Left ventricle myocardium superior (tissue), 1 donor: Measurements from ENCODE around the gene GNGT2. TPM values are rescaled to one million over a fixed set of nuclear protein-coding genes. Genes with fewer than 3 reads are reported as not detected.

ENCODE experiments used
- total RNA-seq: library from RNA; stranded (reverse); fragmentation: NEBNext Ultra II Directional; extraction: Animal tissue kit (Norgen Biotek cat#: 25700); gene quantifications from one replicate; pipeline ENCODE4 v1.2.1, GENCODE V29; 2021
- donor health status: DM: no; HTN: yes; CAD: no; lungs with severe emphysema.

Gene GNGT2
- total RNA-seq, 1 donor from 2014 or later, result 1.2 TPM

Other genes starting within 250 kb of the GNGT2 start
- gene GIP, start 242.0 kb downstream of the GNGT2 start, total RNA-seq, result not detected
- gene IGF2BP1, start 213.2 kb downstream of the GNGT2 start, total RNA-seq, result not detected
- not detected for gene B4GALNT2, start 77.8 kb downstream of the GNGT2 start, total RNA-seq
- 5.6 TPM for gene ABI3, start 133 bp upstream of the GNGT2 start, total RNA-seq
- 0.64 TPM for gene PHOSPHO1, start 20.2 kb upstream of the GNGT2 start, total RNA-seq
- gene ZNF652, start 151.7 kb upstream of the GNGT2 start, total RNA-seq, result 19.2 TPM
- gene PHB1, start 204.3 kb upstream of the GNGT2 start, total RNA-seq, result 245 TPM